ENCODE results near the gene GABRG3. TPM values are rescaled to one million over a fixed set of nuclear protein-coding genes. Genes with fewer than 3 reads are reported as not detected.

GABRG3 gene
- total and polyA plus RNA-seq, 2 experiments from 2014 or later, result 0.10 to 1.4 TPM

DNA sequence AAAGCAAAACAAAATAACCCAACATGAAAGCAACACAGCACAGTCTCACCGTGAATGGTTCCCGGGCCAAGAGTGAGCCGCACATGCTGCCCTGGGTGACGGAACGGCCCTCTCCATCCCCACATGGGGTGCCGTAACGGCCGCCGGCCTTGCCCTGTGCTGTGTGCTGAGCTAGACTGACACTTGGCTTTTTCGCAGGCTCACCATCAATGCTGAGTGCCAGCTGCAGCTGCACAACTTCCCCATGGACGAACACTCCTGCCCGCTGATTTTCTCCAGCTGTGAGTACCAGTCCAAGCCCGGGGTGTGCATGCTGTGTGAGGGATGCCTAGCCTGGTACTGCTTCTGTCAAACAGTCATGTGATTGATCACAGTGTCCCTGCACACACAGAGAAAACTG lies 357.6 kb downstream of the GABRG3 start:
- peak; percentile 49 for ATAC-seq
- no peaks in the 10 kb centered on the region for H3F3A ChIP-seq (replicated peaks; ENCODE audit: low read depth)
- no peak overlapping the region for H3K4me3 Mint-ChIP-seq
- no peak overlapping the region for H3K27ac Mint-ChIP-seq
- H3K36me3 Mint-ChIP-seq (ENCODE audit: low read depth), result no peaks in the 10 kb centered on the region
- H4K20me1 ChIP-seq (replicated peaks; ENCODE audit: insufficient read depth), result no peaks in the 10 kb centered on the region
- H3K9me3 Mint-ChIP-seq, result no peaks in the 10 kb centered on the region
- no peaks in the 10 kb centered on the region for H3K79me2 ChIP-seq (replicated peaks; ENCODE audit: insufficient read depth)
- H3K4me2 ChIP-seq, result no peak overlapping the region
- H3K27me3 ChIP-seq (ENCODE audit: insufficient read depth), result no peaks in the 10 kb centered on the region
- no peak for DNase-seq (ENCODE audit: low spot score)
- H2AFZ ChIP-seq, result 0 out of 2 replicates have a peak overlapping the region, but pooled peaks have one; percentile 59
- H3K27ac ChIP-seq (ENCODE audit: low read depth), result no peak overlapping the region
- no peaks in the 10 kb centered on the region; the same call in 1 of the 2 replicates for H3K9me2 ChIP-seq (ENCODE audit: insufficient read depth)
- peaks cover 6% of the 10 kb centered on the region for H3K27me3 Mint-ChIP-seq (ENCODE audit: insufficient read depth, low read depth, poor library complexity)
- H3K4me1 ChIP-seq (ENCODE audit: insufficient read depth), result no peaks in the 10 kb centered on the region
- H3K4me1 Mint-ChIP-seq, result peaks cover 2% of the 10 kb centered on the region; the same call in 1 of the 3 replicates
- H3K36me3 ChIP-seq (ENCODE audit: insufficient read depth), result no peaks in the 10 kb centered on the region
- H3K4me3 ChIP-seq, result no peak overlapping the region
- TF ChIP-seq POLR2AphosphoS5 (IDR thresholded peaks at IDR 0.05; ENCODE audit: low read depth), result no peak
- no peak for TF ChIP-seq EZH2phosphoT487 (IDR thresholded peaks at IDR 0.05; ENCODE audit: unreplicated experiment)
- TF ChIP-seq, protein P1, sequence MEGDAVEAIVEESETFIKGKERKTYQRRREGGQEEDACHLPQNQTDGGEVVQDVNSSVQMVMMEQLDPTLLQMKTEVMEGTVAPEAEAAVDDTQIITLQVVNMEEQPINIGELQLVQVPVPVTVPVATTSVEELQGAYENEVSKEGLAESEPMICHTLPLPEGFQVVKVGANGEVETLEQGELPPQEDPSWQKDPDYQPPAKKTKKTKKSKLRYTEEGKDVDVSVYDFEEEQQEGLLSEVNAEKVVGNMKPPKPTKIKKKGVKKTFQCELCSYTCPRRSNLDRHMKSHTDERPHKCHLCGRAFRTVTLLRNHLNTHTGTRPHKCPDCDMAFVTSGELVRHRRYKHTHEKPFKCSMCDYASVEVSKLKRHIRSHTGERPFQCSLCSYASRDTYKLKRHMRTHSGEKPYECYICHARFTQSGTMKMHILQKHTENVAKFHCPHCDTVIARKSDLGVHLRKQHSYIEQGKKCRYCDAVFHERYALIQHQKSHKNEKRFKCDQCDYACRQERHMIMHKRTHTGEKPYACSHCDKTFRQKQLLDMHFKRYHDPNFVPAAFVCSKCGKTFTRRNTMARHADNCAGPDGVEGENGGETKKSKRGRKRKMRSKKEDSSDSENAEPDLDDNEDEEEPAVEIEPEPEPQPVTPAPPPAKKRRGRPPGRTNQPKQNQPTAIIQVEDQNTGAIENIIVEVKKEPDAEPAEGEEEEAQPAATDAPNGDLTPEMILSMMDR (conservative IDR thresholded peaks at IDR 0.05; ENCODE audit: low read depth in 2 of 2), result no peak
- TF ChIP-seq ZNF331 (CRISPR knock-in tag; IDR thresholded peaks at IDR 0.05; ENCODE audit: low read depth), result no peak
- TF ChIP-seq ZNF114 (CRISPR knock-in tag; IDR thresholded peaks at IDR 0.05), result no peak
- no peak for TF ChIP-seq CREB1 (CRISPR knock-in tag; IDR thresholded peaks at IDR 0.05; ENCODE audit: low read depth)
- TF ChIP-seq, protein P2, sequence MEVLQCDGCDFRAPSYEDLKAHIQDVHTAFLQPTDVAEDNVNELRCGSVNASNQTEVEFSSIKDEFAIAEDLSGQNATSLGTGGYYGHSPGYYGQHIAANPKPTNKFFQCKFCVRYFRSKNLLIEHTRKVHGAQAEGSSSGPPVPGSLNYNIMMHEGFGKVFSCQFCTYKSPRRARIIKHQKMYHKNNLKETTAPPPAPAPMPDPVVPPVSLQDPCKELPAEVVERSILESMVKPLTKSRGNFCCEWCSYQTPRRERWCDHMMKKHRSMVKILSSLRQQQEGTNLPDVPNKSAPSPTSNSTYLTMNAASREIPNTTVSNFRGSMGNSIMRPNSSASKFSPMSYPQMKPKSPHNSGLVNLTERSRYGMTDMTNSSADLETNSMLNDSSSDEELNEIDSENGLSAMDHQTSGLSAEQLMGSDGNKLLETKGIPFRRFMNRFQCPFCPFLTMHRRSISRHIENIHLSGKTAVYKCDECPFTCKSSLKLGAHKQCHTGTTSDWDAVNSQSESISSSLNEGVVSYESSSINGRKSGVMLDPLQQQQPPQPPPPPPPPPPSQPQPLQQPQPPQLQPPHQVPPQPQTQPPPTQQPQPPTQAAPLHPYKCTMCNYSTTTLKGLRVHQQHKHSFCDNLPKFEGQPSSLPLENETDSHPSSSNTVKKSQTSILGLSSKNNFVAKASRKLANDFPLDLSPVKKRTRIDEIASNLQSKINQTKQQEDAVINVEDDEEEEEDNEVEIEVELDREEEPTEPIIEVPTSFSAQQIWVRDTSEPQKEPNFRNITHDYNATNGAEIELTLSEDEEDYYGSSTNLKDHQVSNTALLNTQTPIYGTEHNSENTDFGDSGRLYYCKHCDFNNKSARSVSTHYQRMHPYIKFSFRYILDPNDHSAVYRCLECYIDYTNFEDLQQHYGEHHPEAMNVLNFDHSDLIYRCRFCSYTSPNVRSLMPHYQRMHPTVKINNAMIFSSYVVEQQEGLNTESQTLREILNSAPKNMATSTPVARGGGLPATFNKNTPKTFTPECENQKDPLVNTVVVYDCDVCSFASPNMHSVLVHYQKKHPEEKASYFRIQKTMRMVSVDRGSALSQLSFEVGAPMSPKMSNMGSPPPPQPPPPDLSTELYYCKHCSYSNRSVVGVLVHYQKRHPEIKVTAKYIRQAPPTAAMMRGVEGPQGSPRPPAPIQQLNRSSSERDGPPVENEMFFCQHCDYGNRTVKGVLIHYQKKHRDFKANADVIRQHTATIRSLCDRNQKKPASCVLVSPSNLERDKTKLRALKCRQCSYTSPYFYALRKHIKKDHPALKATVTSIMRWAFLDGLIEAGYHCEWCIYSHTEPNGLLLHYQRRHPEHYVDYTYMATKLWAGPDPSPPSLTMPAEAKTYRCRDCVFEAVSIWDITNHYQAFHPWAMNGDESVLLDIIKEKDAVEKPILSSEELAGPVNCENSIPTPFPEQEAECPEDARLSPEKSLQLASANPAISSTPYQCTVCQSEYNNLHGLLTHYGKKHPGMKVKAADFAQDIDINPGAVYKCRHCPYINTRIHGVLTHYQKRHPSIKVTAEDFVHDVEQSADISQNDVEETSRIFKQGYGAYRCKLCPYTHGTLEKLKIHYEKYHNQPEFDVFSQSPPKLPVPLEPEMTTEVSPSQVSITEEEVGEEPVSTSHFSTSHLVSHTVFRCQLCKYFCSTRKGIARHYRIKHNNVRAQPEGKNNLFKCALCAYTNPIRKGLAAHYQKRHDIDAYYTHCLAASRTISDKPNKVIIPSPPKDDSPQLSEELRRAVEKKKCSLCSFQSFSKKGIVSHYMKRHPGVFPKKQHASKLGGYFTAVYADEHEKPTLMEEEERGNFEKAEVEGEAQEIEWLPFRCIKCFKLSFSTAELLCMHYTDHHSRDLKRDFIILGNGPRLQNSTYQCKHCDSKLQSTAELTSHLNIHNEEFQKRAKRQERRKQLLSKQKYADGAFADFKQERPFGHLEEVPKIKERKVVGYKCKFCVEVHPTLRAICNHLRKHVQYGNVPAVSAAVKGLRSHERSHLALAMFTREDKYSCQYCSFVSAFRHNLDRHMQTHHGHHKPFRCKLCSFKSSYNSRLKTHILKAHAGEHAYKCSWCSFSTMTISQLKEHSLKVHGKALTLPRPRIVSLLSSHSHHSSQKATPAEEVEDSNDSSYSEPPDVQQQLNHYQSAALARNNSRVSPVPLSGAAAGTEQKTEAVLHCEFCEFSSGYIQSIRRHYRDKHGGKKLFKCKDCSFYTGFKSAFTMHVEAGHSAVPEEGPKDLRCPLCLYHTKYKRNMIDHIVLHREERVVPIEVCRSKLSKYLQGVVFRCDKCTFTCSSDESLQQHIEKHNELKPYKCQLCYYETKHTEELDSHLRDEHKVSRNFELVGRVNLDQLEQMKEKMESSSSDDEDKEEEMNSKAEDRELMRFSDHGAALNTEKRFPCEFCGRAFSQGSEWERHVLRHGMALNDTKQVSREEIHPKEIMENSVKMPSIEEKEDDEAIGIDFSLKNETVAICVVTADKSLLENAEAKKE (CRISPR knock-in tag; IDR thresholded peaks at IDR 0.05), result no peak
- no peak for TF ChIP-seq STAT1 (IDR thresholded peaks at IDR 0.05; ENCODE audit: unreplicated experiment)
- TF ChIP-seq, protein P3, sequence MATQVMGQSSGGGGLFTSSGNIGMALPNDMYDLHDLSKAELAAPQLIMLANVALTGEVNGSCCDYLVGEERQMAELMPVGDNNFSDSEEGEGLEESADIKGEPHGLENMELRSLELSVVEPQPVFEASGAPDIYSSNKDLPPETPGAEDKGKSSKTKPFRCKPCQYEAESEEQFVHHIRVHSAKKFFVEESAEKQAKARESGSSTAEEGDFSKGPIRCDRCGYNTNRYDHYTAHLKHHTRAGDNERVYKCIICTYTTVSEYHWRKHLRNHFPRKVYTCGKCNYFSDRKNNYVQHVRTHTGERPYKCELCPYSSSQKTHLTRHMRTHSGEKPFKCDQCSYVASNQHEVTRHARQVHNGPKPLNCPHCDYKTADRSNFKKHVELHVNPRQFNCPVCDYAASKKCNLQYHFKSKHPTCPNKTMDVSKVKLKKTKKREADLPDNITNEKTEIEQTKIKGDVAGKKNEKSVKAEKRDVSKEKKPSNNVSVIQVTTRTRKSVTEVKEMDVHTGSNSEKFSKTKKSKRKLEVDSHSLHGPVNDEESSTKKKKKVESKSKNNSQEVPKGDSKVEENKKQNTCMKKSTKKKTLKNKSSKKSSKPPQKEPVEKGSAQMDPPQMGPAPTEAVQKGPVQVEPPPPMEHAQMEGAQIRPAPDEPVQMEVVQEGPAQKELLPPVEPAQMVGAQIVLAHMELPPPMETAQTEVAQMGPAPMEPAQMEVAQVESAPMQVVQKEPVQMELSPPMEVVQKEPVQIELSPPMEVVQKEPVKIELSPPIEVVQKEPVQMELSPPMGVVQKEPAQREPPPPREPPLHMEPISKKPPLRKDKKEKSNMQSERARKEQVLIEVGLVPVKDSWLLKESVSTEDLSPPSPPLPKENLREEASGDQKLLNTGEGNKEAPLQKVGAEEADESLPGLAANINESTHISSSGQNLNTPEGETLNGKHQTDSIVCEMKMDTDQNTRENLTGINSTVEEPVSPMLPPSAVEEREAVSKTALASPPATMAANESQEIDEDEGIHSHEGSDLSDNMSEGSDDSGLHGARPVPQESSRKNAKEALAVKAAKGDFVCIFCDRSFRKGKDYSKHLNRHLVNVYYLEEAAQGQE (IDR thresholded peaks at IDR 0.05; ENCODE audit: unreplicated experiment), result no peak
- no peak for TF ChIP-seq EZH2 (IDR thresholded peaks at IDR 0.05; ENCODE audit: low read depth, unreplicated experiment)
- TF ChIP-seq, protein P4, sequence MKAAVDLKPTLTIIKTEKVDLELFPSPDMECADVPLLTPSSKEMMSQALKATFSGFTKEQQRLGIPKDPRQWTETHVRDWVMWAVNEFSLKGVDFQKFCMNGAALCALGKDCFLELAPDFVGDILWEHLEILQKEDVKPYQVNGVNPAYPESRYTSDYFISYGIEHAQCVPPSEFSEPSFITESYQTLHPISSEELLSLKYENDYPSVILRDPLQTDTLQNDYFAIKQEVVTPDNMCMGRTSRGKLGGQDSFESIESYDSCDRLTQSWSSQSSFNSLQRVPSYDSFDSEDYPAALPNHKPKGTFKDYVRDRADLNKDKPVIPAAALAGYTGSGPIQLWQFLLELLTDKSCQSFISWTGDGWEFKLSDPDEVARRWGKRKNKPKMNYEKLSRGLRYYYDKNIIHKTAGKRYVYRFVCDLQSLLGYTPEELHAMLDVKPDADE (IDR thresholded peaks at IDR 0.05), result no peak
- no peak for TF ChIP-seq JUNB (IDR thresholded peaks at IDR 0.05; ENCODE audit: unreplicated experiment)
- TF ChIP-seq NANOG (IDR thresholded peaks at IDR 0.05; ENCODE audit: borderline replicate concordance), result no peak

Data from GM23338 (cell line).